Measurements from ENCODE around the gene PPP2R5C. TPM values are rescaled to one million over a fixed set of nuclear protein-coding genes. Genes with fewer than 3 reads are reported as not detected.

The PPP2R5C gene
- total RNA-seq, 1 donor from 2014 or later = 134 TPM

DNA sequence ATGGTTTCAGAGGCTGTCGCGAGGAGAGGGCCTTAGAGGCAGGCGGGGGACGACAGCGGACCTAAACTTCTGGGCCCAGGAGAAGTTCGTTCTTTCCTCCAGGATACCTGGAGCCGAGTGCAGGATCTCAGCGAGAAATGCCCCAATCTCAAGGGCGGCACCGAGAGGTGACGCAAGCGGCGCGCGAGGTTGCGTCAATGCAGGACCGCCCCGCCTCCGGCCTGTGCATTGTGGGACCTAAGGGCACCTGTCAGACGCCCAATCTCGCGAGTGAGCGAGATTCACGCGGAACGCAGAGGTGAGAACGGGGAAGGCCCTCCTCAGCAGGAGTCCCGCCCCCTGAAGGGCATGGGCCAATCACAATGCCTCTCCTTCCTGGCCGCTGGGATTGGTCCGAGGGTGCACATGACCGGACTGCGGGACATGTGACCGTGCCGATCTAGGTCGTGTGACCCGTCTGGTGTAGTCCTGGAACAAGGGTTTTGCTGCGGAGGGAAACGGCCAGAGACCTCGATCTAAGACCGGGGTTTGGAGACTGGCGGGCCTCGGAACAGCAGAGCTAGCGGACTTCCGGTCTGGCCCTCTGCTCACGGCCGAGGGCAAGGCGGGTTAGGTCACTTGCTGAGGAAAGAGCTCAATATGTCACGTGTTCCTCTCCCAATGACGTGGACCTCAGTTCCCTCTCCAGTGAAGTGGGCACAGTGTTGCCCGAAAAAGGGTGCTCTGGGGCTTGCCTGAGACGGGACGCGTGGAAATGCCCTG, 186.6 kb downstream of the PPP2R5C start:
- TF ChIP-seq, protein P1, sequence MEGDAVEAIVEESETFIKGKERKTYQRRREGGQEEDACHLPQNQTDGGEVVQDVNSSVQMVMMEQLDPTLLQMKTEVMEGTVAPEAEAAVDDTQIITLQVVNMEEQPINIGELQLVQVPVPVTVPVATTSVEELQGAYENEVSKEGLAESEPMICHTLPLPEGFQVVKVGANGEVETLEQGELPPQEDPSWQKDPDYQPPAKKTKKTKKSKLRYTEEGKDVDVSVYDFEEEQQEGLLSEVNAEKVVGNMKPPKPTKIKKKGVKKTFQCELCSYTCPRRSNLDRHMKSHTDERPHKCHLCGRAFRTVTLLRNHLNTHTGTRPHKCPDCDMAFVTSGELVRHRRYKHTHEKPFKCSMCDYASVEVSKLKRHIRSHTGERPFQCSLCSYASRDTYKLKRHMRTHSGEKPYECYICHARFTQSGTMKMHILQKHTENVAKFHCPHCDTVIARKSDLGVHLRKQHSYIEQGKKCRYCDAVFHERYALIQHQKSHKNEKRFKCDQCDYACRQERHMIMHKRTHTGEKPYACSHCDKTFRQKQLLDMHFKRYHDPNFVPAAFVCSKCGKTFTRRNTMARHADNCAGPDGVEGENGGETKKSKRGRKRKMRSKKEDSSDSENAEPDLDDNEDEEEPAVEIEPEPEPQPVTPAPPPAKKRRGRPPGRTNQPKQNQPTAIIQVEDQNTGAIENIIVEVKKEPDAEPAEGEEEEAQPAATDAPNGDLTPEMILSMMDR (conservative IDR thresholded peaks at IDR 0.05) = no peak
- DNase-seq (ENCODE audit: low read depth, low spot score) = peak; percentile 99
- Mint-ChIP-seq H3K27me3 (ENCODE audit: low read depth) (peaks cover 41% of the 10 kb centered on the region), H3K4me3 (peak overlapping the region; percentile 99), H3K36me3 (ENCODE audit: low read depth) (no peaks in the 10 kb centered on the region), H3K4me1 (peaks cover 20% of the 10 kb centered on the region), H3K9me3 (no peaks in the 10 kb centered on the region), H3K27ac (ENCODE audit: unreplicated experiment) (peak overlapping the region; percentile 99)

DNA sequence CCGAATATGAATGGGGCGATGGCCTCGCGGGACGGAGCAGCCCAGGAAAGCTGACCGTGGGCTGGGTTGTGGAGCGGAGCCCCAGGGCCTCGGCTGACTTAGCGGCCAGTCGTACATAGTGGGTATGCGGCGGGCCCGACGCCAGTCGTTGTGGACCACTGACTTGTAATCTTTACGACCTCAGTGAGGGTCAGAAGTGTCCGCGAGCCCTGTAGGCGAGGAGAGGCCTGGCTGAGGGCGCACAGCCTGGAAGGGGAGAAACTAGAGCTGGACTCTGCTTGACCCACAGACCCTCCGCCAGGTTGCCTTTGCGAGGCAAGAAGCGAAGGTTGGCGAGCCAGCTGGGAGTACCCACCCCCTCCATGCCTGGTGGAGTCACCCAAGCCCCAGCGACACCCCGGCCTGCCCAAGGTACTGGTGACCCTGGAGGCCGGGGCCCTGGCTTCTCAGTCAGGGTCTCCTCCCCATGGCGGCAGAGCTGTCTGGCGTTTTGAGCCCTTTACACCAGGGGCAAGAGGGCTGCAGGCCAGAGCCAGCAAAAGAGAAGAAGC, 187.2 kb downstream of the PPP2R5C start:
- no peaks in the 10 kb centered on the region for H3K36me3 Mint-ChIP-seq (ENCODE audit: low read depth)
- peaks cover 20% of the 10 kb centered on the region for H3K4me1 Mint-ChIP-seq
- peaks cover 35% of the 10 kb centered on the region for H3K27me3 Mint-ChIP-seq (ENCODE audit: low read depth)
- TF ChIP-seq, protein P1 (conservative IDR thresholded peaks at IDR 0.05) = no peak
- no peak for DNase-seq (ENCODE audit: low read depth, low spot score)
- H3K27ac Mint-ChIP-seq (ENCODE audit: unreplicated experiment) = peak overlapping the region; percentile 99
- H3K9me3 Mint-ChIP-seq = no peaks in the 10 kb centered on the region
- peak overlapping the region; percentile 99 for H3K4me3 Mint-ChIP-seq

DNA sequence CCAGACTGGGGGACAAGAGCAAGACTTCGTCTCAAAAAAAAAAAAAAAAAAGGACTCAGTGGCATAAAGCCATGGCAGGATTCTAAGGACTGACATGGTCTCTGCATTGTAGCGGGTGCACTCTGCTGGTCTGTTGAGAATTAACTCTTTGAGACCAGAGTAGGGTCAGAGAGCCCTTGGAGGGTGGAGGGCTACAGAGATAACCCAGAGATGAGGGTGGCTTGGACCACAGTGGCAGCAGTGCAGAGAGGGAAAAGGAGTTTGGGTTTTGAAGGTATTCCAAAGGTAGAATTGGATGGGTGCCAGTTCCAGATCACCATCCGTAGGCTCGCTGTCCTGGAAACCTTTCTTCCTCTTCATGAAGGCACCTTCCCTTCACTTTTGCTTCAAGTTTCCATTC, 188.6 kb downstream of the PPP2R5C start:
- peak overlapping the region; percentile 71 for H3K4me3 Mint-ChIP-seq

DNA sequence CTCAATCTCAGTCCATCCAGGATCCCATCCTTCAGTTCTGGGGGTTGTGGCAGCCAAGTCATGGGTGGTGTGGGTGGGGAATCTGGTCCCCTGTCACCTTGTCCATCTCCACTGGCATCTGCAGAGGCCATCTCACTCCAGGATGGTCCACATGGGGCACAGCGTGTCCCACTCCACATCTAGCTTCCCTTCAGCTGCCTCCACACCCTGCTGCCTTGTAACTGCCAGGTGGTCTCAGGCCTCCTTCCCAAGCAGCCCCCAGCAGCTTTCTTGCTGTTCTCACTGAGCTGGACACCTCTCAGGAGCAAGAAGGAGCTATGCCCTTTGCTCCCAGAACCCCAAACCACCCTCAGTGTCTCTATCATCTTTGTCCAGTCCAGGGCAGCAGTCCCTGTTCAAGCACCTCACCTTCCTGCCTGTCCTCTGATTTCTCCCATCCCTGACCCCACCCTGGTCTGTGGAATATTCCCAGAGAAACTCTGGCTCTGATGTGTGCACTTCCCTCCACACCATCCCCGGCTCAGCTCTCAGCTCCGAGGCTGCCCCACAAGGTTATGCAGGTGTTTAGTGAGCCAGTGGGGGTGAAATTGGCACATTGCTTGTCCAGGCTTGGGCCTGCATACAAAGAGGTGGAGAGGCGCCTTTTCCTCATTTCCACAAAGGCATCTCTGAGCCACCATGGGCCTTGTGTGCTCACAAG, 189.2 kb downstream of the PPP2R5C start:
- Mint-ChIP-seq H3K4me3 (peak overlapping the region; percentile 74), H3K9me3 (no peaks in the 10 kb centered on the region), H3K4me1 (peaks cover 20% of the 10 kb centered on the region), H3K27me3 (ENCODE audit: low read depth) (peaks cover 17% of the 10 kb centered on the region), H3K27ac (ENCODE audit: unreplicated experiment) (no peak overlapping the region), H3K36me3 (ENCODE audit: low read depth) (no peaks in the 10 kb centered on the region)
- TF ChIP-seq, protein P1 (conservative IDR thresholded peaks at IDR 0.05) = no peak
- DNase-seq (ENCODE audit: low read depth, low spot score) = no peak

More for the DNA sequence above, 188.6 kb downstream of the PPP2R5C start:
- Mint-ChIP-seq H3K27me3 (ENCODE audit: low read depth) (peaks cover 22% of the 10 kb centered on the region), H3K4me1 (peaks cover 20% of the 10 kb centered on the region), H3K27ac (ENCODE audit: unreplicated experiment) (no peak overlapping the region), H3K9me3 (no peaks in the 10 kb centered on the region), H3K36me3 (ENCODE audit: low read depth) (no peaks in the 10 kb centered on the region)
- TF ChIP-seq, protein P1 (conservative IDR thresholded peaks at IDR 0.05) = no peak
- no peak for DNase-seq (ENCODE audit: low read depth, low spot score)

GRCh38 chr14:101953151-101953550, 191.6 kb downstream of the PPP2R5C start:
- Mint-ChIP-seq H3K4me3 (peak overlapping the region; percentile 54), H3K36me3 (ENCODE audit: low read depth) (no peaks in the 10 kb centered on the region), H3K27me3 (ENCODE audit: low read depth) (peaks cover 1% of the 10 kb centered on the region), H3K9me3 (no peaks in the 10 kb centered on the region), H3K27ac (ENCODE audit: unreplicated experiment) (no peak overlapping the region), H3K4me1 (peaks cover 12% of the 10 kb centered on the region)
- TF ChIP-seq, protein P1 (conservative IDR thresholded peaks at IDR 0.05) = no peak
- DNase-seq (ENCODE audit: low read depth, low spot score) = no peak

Data from neural crest cell (in vitro differentiated cells).